ENCODE measurements around the gene NECTIN3. TPM values are rescaled to one million over a fixed set of nuclear protein-coding genes. Genes with fewer than 3 reads are reported as not detected.

The NECTIN3 gene
- total RNA-seq, 1 donor from 2014 or later, result 104 TPM

DNA sequence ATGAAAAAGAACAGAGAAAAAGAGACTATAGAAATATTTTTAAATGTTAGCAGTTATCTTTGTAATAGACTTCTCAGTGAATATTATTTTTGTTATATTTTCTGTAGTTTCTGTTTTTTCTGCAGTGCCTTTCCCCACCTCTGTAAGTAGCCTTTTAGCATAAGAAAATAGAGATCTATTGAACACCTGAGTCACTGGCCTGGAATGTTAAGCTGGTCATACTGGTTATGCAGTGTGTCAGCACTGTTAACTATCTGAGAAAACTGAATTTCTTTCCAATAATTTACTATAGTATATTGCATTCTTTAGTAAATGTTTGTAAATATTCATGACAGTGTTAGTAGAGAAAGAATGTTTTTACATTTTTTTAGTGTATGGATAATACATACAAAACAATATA lies 79.8 kb downstream of the NECTIN3 start:
- no peak overlapping the region for H3K4me3 ChIP-seq
- H3K36me3 ChIP-seq, result peaks cover 0 to 16% of the 10 kb centered on the region in 2 donors
- TF ChIP-seq, protein P1, sequence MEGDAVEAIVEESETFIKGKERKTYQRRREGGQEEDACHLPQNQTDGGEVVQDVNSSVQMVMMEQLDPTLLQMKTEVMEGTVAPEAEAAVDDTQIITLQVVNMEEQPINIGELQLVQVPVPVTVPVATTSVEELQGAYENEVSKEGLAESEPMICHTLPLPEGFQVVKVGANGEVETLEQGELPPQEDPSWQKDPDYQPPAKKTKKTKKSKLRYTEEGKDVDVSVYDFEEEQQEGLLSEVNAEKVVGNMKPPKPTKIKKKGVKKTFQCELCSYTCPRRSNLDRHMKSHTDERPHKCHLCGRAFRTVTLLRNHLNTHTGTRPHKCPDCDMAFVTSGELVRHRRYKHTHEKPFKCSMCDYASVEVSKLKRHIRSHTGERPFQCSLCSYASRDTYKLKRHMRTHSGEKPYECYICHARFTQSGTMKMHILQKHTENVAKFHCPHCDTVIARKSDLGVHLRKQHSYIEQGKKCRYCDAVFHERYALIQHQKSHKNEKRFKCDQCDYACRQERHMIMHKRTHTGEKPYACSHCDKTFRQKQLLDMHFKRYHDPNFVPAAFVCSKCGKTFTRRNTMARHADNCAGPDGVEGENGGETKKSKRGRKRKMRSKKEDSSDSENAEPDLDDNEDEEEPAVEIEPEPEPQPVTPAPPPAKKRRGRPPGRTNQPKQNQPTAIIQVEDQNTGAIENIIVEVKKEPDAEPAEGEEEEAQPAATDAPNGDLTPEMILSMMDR (IDR thresholded peaks at IDR 0.05), result no peak
- DNase-seq (ENCODE audit: low spot score in 2 of 2), result no peak
- H3K27me3 ChIP-seq, result no peaks in the 10 kb centered on the region
- no peak overlapping the region for H3K27ac ChIP-seq
- intact Hi-C loops (cut with DNase I), result no loop called here
- no peaks in the 10 kb centered on the region for H3K4me1 ChIP-seq
- H3K9me3 ChIP-seq, result no peaks in the 10 kb centered on the region

DNA sequence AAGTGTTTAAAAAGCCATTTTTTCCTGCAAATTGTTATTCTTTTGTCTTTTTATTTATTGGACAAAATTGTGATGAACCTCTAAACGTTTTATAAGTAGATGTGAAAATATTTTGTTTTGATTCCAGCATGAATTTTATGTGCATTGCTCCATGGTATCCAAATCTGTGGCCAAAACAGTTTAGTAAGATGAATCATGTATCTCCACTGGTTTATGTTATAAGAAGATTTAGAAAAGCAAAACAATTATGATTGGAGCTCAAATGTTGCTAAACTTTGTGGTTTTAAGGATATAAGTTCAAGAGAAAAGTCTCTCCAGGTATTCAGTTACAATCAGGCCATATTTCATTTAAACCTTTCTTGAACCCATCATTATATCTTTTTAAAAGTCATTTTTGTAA lies 80.9 kb downstream of the NECTIN3 start:
- no peak overlapping the region for H3K27ac ChIP-seq
- TF ChIP-seq, protein P1 (IDR thresholded peaks at IDR 0.05), result no peak
- no peaks in the 10 kb centered on the region for H3K4me1 ChIP-seq
- peaks cover 0 to 16% of the 10 kb centered on the region in 2 donors for H3K36me3 ChIP-seq
- H3K4me3 ChIP-seq, result no peak overlapping the region
- H3K27me3 ChIP-seq, result no peaks in the 10 kb centered on the region
- no peak for DNase-seq (ENCODE audit: low spot score in 2 of 2)
- intact Hi-C loops (cut with DNase I), result no loop called here
- no peaks in the 10 kb centered on the region for H3K9me3 ChIP-seq

DNA sequence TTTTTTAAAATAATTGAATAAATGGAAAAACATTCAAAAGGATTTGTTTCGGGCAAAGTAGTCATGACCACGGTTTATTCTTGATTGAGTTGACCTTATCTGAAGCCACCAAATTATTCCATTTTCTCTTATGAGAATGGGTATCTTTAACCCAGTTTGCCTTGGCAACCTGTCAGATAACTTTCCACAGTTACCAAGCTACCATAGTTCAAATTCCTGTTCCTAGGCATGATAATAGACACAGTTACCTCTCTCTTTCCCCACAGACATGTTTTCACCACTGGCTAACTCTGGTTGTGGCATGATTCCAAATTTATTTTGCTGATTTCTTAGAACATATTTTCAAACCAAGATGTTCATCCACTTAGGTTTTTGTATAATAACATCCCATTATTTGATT lies 84.9 kb downstream of the NECTIN3 start:
- no peaks in the 10 kb centered on the region for H3K27me3 ChIP-seq
- no peak overlapping the region for H3K4me3 ChIP-seq
- DNase-seq (ENCODE audit: low spot score in 2 of 2), result no peak
- no peaks in the 10 kb centered on the region for H3K9me3 ChIP-seq
- TF ChIP-seq, protein P1 (IDR thresholded peaks at IDR 0.05), result no peak
- peaks cover 5 to 23% of the 10 kb centered on the region in 2 donors for H3K36me3 ChIP-seq
- H3K4me1 ChIP-seq, result no peaks in the 10 kb centered on the region
- intact Hi-C loops (cut with DNase I), result no loop called here
- no peak overlapping the region for H3K27ac ChIP-seq

DNA sequence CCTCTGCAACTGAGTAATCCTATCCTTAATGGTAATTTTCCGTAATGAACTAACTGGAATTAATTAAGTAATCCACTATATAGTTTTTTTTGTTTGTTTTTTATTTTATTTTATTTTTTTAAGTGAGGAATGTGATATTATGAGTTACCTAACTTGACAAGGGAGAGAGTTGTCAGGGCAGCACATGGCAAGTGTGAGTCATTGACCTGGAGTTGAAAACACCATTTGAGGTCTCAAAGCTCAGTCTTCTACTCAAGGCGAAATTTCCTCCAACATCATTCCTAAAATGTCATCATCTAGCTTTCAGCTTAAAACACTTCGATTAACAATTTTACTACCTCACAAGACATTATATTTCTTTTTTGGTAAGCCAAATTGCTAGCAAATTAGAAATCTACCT lies 87.8 kb downstream of the NECTIN3 start:
- Histone ChIP-seq H3K9me3 (no peaks in the 10 kb centered on the region), H3K4me1 (no peaks in the 10 kb centered on the region), H3K4me3 (no peak overlapping the region), H3K27ac (no peak overlapping the region), H3K27me3 (no peaks in the 10 kb centered on the region), H3K36me3 (peaks cover 5 to 18% of the 10 kb centered on the region in 2 donors)
- intact Hi-C loops (cut with DNase I), result no loop called here
- no peak for DNase-seq (ENCODE audit: low spot score in 2 of 2)
- TF ChIP-seq, protein P1 (IDR thresholded peaks at IDR 0.05), result no peak

DNA sequence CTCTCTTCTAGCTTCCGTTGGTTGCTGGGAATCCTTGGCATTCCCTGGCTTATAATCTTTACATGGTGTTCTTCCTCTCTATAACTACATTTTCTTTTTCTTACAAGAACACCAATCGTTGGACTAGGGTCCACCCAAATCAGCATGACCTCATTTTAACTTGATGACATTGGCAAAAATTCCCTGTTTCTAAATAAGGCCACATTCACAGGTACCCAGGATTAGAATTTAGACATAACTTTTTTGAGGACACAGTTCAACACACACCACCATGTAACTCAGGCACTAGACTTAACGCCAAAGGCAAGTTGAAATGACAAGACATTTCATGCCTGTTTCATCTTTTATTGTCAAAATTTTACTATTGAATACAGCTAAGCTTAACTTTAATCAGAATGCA lies 93.0 kb downstream of the NECTIN3 start:
- intact Hi-C loops (cut with DNase I), result no loop called here
- Histone ChIP-seq H3K4me1 (no peaks in the 10 kb centered on the region), H3K4me3 (no peak overlapping the region), H3K36me3 (peaks cover 5 to 7% of the 10 kb centered on the region in 2 donors), H3K9me3 (no peaks in the 10 kb centered on the region), H3K27me3 (no peaks in the 10 kb centered on the region), H3K27ac (no peak overlapping the region)
- TF ChIP-seq, protein P1 (IDR thresholded peaks at IDR 0.05), result no peak
- DNase-seq (ENCODE audit: low spot score in 2 of 2), result no peak

DNA sequence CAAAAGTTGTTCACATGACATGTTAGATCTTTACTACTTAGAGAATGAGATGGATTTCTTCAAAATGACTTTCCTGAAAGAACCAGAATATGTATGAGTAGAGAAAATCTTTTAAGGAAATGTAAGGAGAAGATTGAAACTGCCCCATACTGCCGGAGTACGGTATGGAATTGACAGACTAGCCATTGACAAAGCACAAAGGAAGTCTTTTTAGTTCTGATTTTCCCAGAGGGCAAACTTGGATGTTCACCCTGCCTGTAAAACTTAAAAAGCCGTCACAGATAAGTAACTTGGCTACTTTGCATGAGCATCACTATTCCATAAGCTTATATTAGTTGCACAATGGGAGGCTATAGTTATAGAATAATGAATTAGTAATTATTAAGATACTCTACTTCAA lies 93.8 kb downstream of the NECTIN3 start:
- TF ChIP-seq, protein P1 (IDR thresholded peaks at IDR 0.05), result no peak
- no peak for DNase-seq (ENCODE audit: low spot score in 2 of 2)

More for the DNA sequence above, 93.8 kb downstream of the NECTIN3 start:
- intact Hi-C loops (cut with DNase I), result no loop called here
- Histone ChIP-seq H3K27me3 (no peaks in the 10 kb centered on the region), H3K36me3 (peaks cover 5 to 10% of the 10 kb centered on the region in 2 donors), H3K4me3 (no peak overlapping the region), H3K27ac (no peak overlapping the region), H3K9me3 (no peaks in the 10 kb centered on the region), H3K4me1 (no peaks in the 10 kb centered on the region)

Data from ascending aorta (tissue), 2 donors.